HG02973 (cell line): Measurements from ENCODE around the gene CDRT15.
"Not testable (repeated sequence)": the region's sequence is repeated elsewhere in the genome, so short reads cannot be mapped to it uniquely, and the experiment has no call there.

ENCODE experiments used
- ATAC-seq: cut with Tn5 transposase; IDR thresholded peaks from one replicate; pipeline ENCODE4 v1.9.1; 2021; ENCODE audit warnings: moderate library complexity; ENCODE audit not compliant: unreplicated experiment

Gene CDRT15

DNA sequence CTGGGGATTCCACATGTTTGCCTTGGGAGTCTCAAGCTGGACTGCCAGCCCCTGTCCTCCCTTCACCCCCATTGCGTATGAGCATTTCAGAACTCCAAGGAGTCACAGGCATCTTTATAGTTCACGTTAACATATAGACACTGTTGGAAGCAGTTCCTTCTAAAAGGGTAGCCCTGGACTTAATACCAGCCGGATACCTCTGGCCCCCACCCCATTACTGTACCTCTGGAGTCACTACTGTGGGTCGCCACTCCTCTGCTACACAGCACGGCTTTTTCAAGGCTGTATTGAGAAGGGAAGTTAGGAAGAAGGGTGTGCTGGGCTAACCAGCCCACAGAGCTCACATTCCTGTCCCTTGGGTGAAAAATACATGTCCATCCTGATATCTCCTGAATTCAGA is 28.9 kb downstream of the CDRT15 start:
- ATAC-seq, result no peak

DNA sequence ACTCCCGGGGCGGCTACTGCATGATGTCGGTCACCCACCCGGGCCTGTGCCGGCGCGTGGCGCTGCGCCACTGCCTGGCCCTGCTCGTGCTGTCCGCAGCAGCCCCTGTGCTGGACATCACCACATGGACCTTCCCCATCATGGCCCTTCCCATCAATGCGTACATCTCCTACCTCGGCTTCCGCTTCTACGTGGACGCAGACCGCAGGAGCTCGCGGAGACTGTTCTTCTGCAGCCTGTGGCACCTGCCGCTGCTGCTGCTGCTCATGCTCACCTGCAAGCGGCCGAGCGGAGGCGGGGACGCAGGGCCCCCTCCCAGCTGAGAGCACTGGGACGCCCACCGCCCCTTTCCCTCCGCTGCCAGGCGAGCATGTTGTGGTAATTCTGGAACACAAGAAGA is 29.8 kb downstream of the CDRT15 start:
- no peak for ATAC-seq

DNA sequence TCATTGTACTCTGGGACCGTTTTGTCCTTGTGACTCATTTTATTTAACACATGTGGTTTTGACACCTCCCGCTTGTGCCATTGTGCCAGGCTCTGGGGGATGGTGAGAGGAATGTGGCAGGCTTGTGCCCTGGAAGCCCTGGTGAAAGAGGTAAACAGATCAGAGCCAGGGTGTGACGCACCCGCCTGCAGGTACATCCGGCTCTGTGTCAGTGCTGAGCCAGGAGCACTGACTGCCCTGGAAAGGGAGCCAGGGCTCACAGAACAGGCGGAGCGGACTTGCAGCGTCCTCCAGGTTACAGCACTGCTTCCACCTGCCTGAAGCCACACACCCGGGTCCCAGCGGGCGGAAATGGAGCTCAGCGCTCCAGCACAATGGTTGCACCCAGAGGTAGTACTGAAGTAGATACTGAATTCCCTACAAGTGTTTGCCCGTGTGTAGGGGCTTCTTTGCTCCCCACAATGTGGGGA is 30.6 kb downstream of the CDRT15 start:
- no peak for ATAC-seq

DNA sequence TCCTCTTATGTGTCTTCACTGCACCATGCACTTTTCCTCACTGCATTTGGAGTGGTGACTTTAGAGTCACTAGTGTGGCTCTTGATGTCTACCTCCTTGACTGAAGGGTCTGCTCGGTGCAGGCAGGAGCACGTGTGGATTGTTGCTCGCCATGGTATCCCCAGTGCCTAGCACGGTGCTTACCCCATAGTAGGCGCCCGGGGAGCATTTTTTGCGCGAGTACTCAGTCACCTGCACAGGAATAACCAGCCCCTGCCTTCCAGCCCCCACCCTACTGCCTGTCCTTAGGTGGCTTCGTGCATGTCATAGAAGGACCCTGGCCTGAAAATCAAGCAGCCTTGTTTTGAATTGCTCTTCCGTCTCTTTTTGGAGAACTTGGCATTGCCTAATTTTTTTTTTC is 31.3 kb downstream of the CDRT15 start:
- ATAC-seq, result no peak

DNA sequence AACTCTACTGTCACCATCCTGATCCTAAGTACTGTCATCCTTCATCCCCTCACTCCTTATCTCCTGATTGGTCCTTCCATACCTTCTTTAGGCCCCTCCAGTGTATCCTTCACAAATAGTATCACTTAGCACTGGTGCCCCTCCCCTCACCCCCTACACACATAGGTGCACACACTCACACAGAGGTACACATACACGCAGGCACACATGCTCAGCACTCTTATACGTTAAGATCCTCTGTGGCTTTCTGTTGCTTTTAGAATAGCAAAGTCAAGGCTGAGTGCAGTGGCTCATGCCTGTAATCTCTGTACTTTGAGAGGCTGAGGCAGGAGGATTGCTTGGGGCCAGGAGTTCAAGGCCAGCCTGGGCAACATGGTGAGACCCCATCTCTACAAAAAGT is 32.1 kb downstream of the CDRT15 start:
- ATAC-seq, result no peak

DNA sequence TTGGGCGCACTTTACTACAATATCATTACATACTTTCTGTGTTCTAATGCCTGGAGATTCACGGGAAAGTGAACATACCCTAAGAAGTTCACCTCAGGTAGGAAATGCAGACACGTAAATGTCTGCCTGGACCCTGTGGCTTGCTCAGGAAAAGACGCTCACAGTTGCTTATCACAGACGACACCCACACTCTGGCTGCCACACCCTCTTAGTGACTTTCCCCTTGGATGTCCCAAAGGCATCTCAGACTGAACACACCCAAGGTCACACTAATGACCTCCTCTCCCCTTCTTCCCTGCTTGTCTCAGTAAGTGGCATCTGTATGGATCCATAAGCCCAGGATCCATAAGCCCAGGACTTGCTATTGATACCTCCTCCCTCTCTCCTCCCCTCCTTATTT is 32.6 kb downstream of the CDRT15 start:
- no peak for ATAC-seq

DNA sequence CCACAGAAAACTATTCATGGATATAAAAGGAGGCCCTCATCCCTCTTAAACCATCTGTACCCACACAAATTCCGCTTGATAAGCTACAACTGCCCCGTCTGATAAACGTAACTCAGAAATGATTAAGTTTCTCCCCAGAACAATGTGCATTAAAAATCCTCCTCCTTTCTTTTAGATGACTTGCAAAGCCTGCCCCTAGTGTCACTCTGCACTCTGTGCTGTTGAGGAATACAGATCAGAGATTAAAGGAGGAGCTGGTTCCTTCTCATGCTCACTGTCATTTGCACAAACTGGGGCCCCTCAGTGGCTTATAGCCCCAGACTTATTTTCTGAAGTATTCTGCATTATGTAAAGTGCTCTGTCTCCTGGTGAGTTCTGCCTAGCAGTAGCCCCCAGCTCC is 33.3 kb downstream of the CDRT15 start:
- no peak for ATAC-seq

DNA sequence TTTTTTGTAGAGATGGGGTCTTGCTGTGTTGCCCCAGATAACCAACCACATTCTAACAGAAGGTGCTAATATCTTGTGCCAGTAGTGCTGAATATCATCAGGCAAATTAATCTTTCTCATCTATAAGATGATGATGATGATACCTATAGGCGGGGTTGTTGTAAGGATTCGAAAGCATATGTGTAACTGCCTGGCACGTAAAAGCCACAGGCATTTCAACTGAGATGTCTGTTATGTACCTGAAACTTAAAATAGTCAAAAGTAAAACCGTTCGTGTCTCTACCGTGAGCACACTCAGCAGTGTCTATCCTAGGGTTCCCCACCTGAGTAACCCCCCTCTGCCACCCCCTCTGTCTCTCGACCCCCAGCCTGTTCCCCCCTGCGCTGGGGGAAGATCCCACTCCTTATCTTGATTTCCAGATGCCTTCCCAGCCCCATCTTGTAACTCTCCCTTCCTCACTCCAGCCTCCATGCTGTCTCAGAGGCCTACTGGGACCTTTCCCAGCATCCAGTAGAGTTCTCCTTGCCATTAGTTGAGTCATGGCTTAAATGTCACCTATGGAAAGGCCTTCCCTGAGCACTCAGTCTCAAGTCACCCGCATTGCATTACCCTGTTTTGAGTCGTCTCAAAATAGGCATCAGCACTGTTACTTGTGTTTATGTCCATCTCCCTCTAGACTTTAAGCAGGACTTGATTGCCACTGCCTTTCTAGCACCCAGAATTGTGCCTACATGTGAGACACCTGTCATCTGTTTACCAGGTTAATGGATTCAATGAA is 34.1 kb downstream of the CDRT15 start:
- ATAC-seq, result no peak

DNA sequence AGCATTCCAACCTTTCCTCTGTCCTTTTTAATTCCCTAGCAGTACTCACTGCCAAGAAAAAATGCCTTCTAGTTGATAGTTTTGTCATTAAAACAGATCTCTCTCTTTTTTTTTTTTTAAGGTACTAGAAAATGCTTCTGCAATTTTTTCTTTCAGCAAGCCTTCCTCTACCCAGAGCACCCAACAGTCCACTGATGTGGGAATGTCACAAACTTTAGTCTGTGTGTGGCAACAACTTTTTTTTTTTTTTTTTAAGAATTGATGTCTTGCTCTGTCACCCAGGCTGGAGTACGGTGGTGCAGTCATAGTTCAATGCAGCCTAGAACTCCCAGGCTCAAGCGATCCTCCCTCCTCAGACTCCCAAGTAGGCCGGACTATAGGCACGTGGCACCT is 34.7 kb downstream of the CDRT15 start:
- no peak for ATAC-seq

DNA sequence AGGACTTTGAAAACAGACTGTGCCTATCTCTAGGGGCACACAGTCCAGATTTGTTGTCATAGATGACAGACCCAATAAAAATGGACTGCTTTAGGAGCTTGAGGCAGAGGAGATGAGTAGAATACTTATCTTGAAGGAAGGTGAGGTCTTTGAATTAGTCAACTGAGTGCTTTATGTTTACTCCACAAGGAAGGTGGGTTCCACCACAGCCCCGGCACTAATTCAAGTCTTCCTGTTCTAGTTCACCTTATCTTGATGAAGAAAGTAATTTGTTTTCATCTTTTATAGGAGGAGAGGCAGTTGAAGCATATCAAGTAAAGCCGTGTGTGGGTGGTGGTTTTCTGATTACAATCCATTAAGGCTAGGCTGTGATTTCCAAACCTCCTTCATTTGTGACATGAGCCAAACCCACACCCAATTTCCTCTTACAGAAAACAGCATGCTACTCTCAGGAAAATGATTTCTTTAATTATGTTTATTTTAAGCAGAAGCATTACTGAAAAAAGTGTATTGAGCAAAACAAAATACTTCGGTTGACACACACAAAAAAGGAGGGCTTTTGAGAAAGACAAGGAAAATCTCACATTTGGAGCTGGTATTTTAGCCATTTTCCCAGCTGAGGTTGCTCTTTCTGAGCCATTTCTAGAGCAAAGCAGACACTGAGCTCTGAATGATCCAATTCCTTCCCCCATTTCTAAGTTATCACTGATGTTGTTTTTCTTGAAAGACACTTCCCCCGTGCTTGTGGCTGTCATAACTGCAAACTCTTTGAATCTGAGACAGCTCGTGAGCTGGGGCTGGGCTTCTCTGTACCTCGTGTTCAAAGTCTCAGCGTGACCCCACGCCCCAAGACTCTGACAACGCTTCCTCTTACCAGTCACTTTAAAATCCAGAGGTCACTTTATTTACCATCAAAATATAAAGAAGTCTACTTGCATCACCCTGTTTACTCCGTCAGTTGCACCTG is 35.4 kb downstream of the CDRT15 start:
- no peak for ATAC-seq

DNA sequence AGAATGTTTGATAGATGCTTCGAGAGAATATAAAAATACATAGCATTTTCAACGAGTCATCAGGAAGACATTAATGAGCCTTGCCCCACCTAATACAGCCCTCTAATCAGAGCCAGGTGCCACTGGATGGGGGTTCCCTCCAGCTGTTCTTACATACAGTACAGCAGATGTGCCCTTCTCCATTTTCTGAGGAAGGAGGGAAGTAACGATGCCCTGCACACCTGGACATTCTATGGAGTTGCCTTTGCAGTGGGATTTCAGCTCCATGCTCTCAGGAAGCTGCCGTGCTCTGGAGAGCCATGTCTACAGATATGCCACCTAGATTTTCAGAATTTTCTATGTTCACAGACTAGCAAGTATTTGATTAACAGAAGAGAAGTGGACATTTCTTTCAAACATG is 36.3 kb downstream of the CDRT15 start:
- no peak for ATAC-seq

DNA sequence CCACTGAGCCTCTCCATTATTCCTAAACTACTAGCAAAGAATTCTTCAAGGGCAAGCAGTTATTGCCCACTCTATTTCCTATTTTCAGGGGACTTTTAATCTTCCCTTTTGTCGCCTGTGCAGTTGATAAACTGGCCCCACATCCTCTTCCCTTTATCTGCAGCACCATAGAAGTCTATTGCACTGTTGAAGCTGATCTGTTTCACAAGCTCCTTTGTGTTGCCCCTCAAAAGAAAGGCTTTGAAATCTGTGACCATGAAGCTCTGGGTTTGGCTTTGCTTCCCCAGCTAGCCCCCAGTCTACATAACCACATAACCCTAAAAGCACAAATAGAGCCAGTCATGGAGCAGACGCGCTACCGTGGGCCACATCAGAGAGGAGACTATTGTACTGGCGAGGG is 37.1 kb downstream of the CDRT15 start:
- no peak for ATAC-seq

DNA sequence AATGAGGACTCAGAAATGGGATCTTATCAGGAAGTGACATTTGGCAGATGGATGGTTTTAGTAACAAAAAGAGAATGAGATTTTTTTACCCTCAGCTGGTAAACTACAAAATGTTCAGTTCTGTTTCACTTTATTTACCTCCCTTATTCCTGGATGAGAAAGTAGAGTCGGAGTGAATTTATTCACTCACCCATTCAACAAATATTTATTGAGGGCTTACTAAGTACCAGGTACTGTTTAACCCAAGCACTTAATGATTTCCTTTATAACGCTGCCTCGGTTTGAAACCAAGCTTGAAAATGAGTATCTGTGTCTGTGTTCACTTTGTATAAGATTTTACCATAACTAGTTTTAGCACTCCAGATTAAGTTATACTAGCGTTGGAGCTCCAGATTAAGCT is 38.1 kb downstream of the CDRT15 start:
- ATAC-seq, result no peak

DNA sequence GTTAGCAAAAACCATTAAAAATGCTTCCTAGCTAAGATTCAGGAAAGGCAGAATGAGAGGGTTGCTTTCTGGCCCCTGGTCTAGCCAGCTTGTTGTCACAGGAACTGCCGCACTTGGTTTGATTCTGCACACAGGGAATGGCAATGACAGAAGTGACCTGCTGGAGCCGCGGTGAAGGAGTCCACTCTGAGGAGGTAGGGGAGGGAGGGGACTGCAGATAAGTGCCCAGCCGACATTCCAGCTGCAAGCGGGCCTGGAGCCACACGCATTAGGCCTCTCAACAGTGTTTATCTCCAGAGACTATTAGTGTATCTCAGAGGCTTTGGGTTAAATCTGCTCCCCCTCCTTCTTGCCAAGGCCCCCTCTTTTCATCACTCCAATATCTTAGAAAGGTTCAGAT is 38.6 kb downstream of the CDRT15 start:
- ATAC-seq, result no peak

DNA sequence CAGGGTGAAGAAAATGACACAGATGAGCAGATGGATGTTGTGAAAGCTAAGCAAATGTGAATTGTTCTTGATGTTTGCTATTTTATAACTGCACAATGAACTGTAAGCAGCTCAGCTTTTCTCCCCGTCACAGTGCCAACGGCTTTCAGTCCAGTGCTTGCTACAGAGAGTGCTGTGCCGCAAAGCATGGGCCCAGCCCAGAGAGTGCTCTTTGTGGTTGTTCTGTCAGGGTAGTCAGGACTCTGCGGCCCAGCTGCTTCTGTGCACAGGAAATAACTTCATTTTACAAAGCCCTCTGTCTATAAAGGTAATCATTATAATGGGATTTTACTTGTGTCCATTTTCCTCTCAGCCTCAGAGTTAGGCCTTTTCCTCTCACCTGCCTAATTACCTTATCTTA is 39.1 kb downstream of the CDRT15 start:
- no peak for ATAC-seq

DNA sequence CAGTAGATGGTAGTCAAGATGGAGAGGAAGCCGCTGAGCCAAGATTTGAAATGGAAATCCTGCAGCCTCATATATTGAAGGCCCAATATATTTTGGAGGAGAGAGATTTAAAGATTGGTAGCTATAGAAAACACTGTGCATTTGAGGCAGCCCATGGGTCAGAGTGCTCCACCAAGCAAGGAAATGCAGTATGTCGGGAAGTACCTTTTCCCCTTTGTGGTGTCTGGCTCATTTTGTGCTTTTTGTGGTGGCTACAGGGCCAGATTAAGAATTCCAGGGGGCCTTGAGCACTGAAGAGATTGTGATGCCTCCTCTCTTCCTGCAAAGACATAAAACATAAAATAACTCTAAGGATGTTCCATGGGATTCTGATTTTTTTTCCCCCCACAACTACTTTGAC is 39.6 kb downstream of the CDRT15 start:
- ATAC-seq, result no peak

DNA sequence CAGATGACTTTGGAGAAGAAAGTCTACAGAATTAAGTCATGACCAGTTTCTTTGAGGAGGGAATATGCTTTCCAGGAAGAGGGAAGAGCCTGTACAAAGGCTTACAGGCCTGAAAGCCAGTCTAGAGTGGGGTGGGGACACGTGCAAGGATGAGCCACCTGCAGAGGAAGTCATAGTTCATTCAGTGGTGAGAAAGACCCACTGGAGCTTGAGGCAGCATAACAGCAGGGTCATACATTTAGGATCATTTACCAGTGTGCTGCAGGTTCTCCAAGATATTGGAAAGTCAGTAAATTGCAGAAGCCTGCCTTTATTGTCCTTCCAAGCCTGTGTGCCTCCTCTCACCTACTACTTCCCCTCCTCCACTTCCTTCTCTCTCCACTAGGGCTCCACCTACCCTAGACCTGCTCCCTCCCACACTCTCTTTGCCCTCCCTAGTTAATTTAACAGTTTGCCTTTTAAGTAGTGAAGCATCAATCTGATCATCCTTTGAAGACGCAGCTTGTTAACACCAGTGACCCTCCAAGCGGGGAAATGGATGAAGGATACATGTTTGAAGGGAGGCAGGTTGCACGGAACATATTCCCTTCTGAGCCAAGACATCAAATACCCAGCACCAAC is 40.2 kb downstream of the CDRT15 start:
- ATAC-seq, result no peak

DNA sequence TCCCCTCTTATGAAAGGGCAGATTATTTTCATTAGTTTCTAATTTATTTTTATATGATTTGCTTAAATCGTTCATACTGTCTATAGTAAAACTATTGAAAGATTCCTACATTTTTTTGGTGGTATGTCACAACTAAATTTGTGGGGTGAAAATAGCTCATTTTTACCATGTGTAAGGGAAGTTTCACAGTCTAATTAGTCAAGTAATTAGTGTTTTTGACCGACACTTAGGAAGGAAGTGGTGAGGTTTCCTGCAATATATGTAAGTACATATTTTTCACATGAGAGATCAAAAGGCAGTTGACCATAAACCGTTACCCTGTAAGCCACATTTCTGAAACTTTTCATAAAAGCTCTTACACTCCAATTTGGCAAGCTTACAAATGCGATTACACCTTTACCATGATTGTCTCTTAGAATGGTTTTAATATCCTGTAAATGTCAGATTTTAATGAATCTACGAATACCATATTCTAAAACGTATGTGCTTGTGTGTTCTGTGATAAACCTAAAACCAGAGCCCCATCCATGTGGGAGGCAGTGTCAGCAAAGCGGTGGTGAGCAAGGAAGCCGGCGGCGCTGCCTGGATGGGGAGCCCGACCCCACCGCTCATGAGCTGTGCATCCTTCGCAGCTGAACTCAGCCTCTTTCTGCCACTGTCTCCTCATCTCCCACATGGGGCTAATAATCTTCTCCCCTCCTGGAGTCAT is 43.9 kb downstream of the CDRT15 start:
- not testable (repeated sequence) for ATAC-seq

DNA sequence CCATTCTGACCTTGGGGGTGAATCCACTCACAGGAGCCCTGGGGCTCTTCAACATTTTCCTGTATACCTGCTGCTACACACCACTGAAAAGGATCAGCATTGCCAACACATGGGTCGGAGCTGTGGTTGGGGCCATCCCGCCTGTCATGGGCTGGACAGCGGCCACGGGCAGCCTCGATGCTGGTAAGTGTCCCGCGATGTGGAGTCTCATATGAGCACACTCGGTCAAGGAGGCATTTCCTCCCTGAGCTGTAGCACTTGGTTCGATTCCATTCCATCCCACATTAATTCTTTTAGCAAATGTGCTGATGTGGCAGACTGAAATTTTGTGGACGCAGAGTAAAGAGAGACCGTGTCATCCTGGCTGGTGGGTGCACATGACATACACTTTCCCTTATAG is 44.6 kb downstream of the CDRT15 start:
- ATAC-seq, result not testable (repeated sequence)

DNA sequence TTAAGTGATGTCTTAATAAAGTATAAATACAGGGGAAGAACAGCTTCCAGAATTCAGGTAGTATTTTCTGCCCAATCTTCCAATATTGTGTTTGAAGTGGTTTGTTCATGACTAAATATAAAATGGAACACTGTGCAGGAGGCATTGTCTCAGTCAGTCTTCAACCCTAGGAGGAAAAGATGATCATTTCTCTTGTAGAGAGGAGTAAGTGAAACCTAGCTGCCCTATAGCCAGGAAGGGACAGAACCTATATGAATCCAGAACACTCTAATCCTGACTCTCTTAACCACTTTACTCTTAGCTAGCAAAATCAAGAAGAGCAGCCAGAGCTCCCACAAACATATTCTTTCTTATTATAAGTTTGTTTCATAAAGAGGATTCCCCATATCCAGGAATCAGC is 45.2 kb downstream of the CDRT15 start:
- not testable (repeated sequence) for ATAC-seq

DNA sequence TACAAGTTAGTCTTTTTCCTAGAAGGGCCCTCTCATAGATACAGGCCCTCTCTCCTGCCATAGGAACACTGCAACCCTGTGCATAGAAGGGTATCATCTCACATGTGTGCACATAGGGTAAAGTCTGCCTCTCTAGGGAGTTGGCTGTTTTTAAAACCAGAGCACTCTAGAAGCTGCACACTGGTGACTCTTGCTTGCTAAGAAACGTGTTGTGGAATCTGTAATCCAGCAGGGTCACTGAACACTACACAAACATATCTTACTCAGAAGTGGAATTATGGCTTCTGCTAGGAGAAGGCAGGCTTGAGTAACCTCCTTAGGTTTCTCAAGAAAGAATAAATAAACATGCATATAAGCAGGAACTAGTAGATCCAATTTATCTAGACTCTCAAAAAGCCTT is 45.9 kb downstream of the CDRT15 start:
- ATAC-seq, result not testable (repeated sequence)
